ENCODE measurements around the gene H1-8.

The H1-8 gene

GRCh38 chr3:129596194-129597086 lies 53.5 kb downstream of the H1-8 start:
- DNase-seq: no peak

- DNase-seq: no peak
Measured at GRCh38 chr3:129597087-129597999, 54.4 kb downstream of the H1-8 start.

GRCh38 chr3:129598000-129598381 lies 55.0 kb downstream of the H1-8 start:
- DNase-seq: no peak

DNA sequence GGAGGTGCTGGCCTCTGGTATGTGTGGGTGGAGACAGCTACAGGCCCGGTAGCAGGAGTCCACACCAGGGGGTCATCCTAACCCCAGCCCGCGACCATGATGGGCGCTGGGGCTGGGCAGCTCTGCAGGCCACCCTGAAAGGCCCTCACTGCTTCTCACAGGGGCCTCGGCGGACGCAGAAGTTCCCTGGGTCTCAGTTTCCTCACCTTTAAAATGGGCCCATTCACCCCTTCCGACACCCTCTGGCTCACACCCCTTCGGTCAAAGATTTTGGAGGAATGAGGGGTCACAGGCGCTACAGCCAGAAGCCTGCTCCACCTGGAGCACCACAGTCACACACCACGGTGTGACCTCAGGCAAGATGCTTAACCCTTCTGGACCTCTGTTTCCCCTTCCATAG lies 55.5 kb downstream of the H1-8 start:
- DNase-seq: no peak

DNA sequence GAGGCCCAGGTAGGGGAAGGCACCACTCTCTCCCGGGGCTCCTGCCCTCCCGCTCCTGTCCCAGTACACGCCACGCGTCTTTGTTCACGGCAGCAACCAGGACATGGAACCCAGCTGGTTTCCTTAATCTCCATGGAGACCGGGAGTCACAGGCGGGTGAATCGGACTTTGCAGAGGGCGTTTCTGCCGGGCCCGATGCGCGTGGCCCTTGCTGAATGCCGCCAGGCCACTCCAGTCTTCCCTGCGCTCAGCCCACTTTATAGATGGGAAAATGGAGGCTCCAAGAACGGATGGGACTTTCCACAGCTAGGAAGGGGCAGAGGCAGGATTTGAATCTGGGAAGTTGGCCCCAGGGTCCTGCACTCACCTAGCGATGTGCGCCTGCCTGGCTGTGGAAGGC lies 56.1 kb downstream of the H1-8 start:
- DNase-seq: no peak

- no peak for DNase-seq
Measured at GRCh38 chr3:129599607-129600006, 56.6 kb downstream of the H1-8 start.

DNA sequence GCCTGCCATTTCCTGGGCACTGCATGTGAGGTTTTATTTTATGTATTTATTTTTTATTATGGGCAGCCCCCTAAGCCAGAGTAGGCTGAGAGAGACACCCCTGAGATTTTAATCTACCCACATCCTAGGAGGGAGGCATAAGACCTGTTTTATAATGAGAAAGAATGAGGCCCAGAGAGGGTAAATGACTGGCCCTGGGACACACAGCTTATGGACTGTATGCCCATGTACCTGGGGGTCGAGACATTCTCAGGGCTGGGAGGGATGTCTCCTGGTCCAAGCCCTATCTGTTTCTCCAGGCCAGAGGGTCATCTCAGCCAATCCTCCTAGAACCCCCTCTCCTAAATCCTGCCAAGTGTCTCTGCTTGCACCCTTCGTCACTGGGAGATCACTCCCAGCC lies 57.4 kb downstream of the H1-8 start:
- DNase-seq: no peak
